SK-N-SH (cell line): ENCODE measurements around the gene ATOSB. TPM values are rescaled to one million over a fixed set of nuclear protein-coding genes. Genes with fewer than 3 reads are reported as not detected.

Source experiments
- CTCF ChIA-PET: fragments of 300-600, 350-600 bp; formaldehyde crosslinking; extraction: SDS; loops from one replicate; lab custom pipeline; 2021; lab: Yijun Ruan, JAX
- POLR2A ChIA-PET: fragments of 350-600 bp; sonication (Branson Sonifier 250); formaldehyde crosslinking; extraction: SDS; loops from one replicate; lab custom pipeline; 2020; ENCODE audit warnings: antibody characterized with exemption, inconsistent platforms; lab: Yijun Ruan, JAX
- DNase-seq: peaks from one replicate; pipeline ENCODE4 v3.0.0; 2012
- H2AFZ ChIP-seq: fragments of 200-600 bp; sonication (generic); 2 replicates; pipeline ENCODE4 v1.8.1; 2016; ENCODE audit warnings: antibody characterized with exemption, mild to moderate bottlenecking, low read depth
- H3F3A ChIP-seq: fragments of 200-600 bp; sonication (generic); replicated peaks from 2 replicates; pipeline ENCODE3; 2016; ENCODE audit warnings: antibody characterized with exemption, mild to moderate bottlenecking; ENCODE audit not compliant: insufficient read depth
- H3K27ac ChIP-seq, 2 experiments: fragments of 200-500 bp in 1 of 2; fragments of 200-600 bp in 1 of 2; sonication (Bioruptor generic) in 1 of 2; sonication (generic), shearing (Covaris generic) in 1 of 2; 2 replicates each; pipeline versions ENCODE4 v1.5.1 to v1.6.1; 2014 to 2016; ENCODE audit warnings: low read depth in 2 of 2, inconsistent platforms in 1 of 2, low read length in 1 of 2, mild to moderate bottlenecking in 1 of 2, mixed read lengths in 1 of 2
- H3K27me3 ChIP-seq: fragments of 200-600 bp; sonication (generic), shearing (Covaris generic); 2 replicates; pipeline ENCODE4 v1.6.1; 2016; ENCODE audit warnings: mixed run types; ENCODE audit not compliant: insufficient read depth
- H3K36me3 ChIP-seq, 2 experiments: fragments of 200-500 bp in 1 of 2; fragments of 200-600 bp in 1 of 2; sonication (Bioruptor generic) in 1 of 2; sonication (generic) in 1 of 2; replicated peaks in 1 of 2; 2 replicates each; pipeline versions ENCODE3 to v1.5.1; 2014 to 2016; ENCODE audit warnings: low read length in 1 of 2, mild to moderate bottlenecking in 1 of 2; ENCODE audit not compliant: insufficient read depth in 2 of 2, control insufficient read depth in 1 of 2
- H3K4me1 ChIP-seq, 2 experiments: fragments of 200-500 bp in 1 of 2; fragments of 200-600 bp in 1 of 2; sonication (Bioruptor generic) in 1 of 2; sonication (generic), shearing (Covaris generic) in 1 of 2; 2 replicates each; pipeline versions ENCODE4 v1.5.1 to v1.6.1; 2014 to 2016; ENCODE audit warnings: low read depth in 1 of 2, low read length in 1 of 2, mixed run types in 1 of 2; ENCODE audit not compliant: insufficient read depth in 2 of 2, control insufficient read depth in 1 of 2
- H3K4me2 ChIP-seq: fragments of 200-600 bp; sonication (generic), shearing (Covaris generic); 2 replicates; pipeline ENCODE4 v1.6.1; 2017; ENCODE audit warnings: mixed run types
- H3K4me3 ChIP-seq, 2 experiments: fragments of 200-500 bp in 1 of 2; fragments of 200-600 bp in 1 of 2; sonication (Bioruptor generic) in 1 of 2; sonication (generic), shearing (Covaris generic) in 1 of 2; 2 replicates each; pipeline versions ENCODE4 v1.5.1 to v1.8.1; 2014 to 2016; ENCODE audit warnings: low read depth in 2 of 2, inconsistent platforms in 1 of 2, low read length in 1 of 2, mild to moderate bottlenecking in 1 of 2, mixed read lengths in 1 of 2, moderate library complexity in 1 of 2
- H3K79me2 ChIP-seq: fragments of 200-600 bp; sonication (generic); 2 replicates; pipeline ENCODE4 v1.8.1; 2017; ENCODE audit warnings: mild to moderate bottlenecking; ENCODE audit not compliant: insufficient read depth
- H3K9ac ChIP-seq: fragments of 200-600 bp; sonication (generic); 2 replicates; pipeline ENCODE4 v1.6.1; 2017; ENCODE audit warnings: mixed run types
- H3K9me2 ChIP-seq: fragments of 200-600 bp; sonication (generic); 2 replicates; pipeline ENCODE4 v1.6.1; 2017; ENCODE audit warnings: mixed run types
- H3K9me3 ChIP-seq: fragments of 200-600 bp; sonication (generic); 2 replicates; pipeline ENCODE4 v1.6.1; 2017; ENCODE audit warnings: mixed run types, mild to moderate bottlenecking, moderate library complexity
- H4K20me1 ChIP-seq: fragments of 200-600 bp; sonication (generic); 2 replicates; pipeline ENCODE4 v1.6.1; 2017; ENCODE audit warnings: mild to moderate bottlenecking, mixed run types; ENCODE audit not compliant: insufficient read depth
- CHD2 ChIP-seq: fragments of 150-350 bp; IDR thresholded peaks from 2 replicates; pipeline ENCODE4 v1.6.1; 2018; ENCODE audit warnings: low read length; ENCODE audit not compliant: partially characterized antibody
- ELF1 ChIP-seq: IDR thresholded peaks from 2 replicates; pipeline ENCODE4 v1.4.0; 2012
- EP300 ChIP-seq, 2 experiments: IDR thresholded peaks; 2 replicates each; pipeline versions ENCODE4 v1.4.0 to v1.6.1; 2012; ENCODE audit warnings: borderline replicate concordance in 1 of 2, low read depth in 1 of 2, low read length in 1 of 2
- FOSL2 ChIP-seq: IDR thresholded peaks from 2 replicates; pipeline ENCODE4 v1.4.0; 2012; ENCODE audit warnings: low read depth, mild to moderate bottlenecking, moderate library complexity, borderline replicate concordance
- FOXM1 ChIP-seq: IDR thresholded peaks from 2 replicates; pipeline ENCODE4 v1.4.0; 2012; ENCODE audit warnings: low read depth, mild to moderate bottlenecking
- GATA2 ChIP-seq: sonication (generic); formaldehyde crosslinking; IDR thresholded peaks from 2 replicates; pipeline ENCODE4 v1.5.0; 2020; ENCODE audit warnings: mild to moderate bottlenecking, missing genetic modification reagents
- JUND ChIP-seq: IDR thresholded peaks from 2 replicates; pipeline ENCODE4 v1.4.0; 2012
- MAX ChIP-seq: IDR thresholded peaks from 2 replicates; pipeline ENCODE4 v1.4.0; 2012; ENCODE audit warnings: low read depth
- MXI1 ChIP-seq: IDR thresholded peaks from 2 replicates; pipeline ENCODE4 v1.6.1; 2012; ENCODE audit warnings: mild to moderate bottlenecking, low read depth, low read length, improper control_type of control experiment
- NRF1 ChIP-seq: IDR thresholded peaks from 2 replicates; pipeline ENCODE4 v1.6.1; 2012; ENCODE audit warnings: low read depth, mild to moderate bottlenecking, low read length
- RCOR1 ChIP-seq: fragments of 150-350 bp; IDR thresholded peaks from 2 replicates; pipeline ENCODE4 v1.6.1; 2017; ENCODE audit warnings: antibody characterized with exemption, low read length
- REST ChIP-seq: IDR thresholded peaks from 2 replicates; pipeline ENCODE4 v1.6.1; 2012; ENCODE audit warnings: mild to moderate bottlenecking, low read depth, low read length, moderate library complexity
- RFX5 ChIP-seq: IDR thresholded peaks from 2 replicates; pipeline ENCODE4 v1.6.1; 2012; ENCODE audit warnings: mild to moderate bottlenecking, improper control_type of control experiment, low read length
- SIN3A ChIP-seq: IDR thresholded peaks from 2 replicates; pipeline ENCODE4 v1.6.1; 2012; ENCODE audit warnings: low read depth, mild to moderate bottlenecking, low read length, moderate library complexity, borderline replicate concordance
- SMC3 ChIP-seq: IDR thresholded peaks from 2 replicates; pipeline ENCODE4 v1.6.1; 2012; ENCODE audit warnings: low read depth, low read length, improper control_type of control experiment
- WGBS: methylation state at CpG from one replicate; pipeline ENCODE4 v1.1.6; 2017; ENCODE audit warnings: low lambda C conversion rate; 5-methylcytosine and 5-hydroxymethylcytosine counted together
- polyA plus RNA-seq, 3 experiments: library from polyadenylated mRNA; depleted of rRNA; stranded (reverse); fragments of >200 nt; gene quantifications; 2 replicates each; pipeline ENCODE4 v1.2.3, GENCODE V29; 2012

The ATOSB gene
- polyA plus RNA-seq, 1 of the 3 experiments (the other 2 are of a cell fraction), result 42.6 TPM

- no peak for TF ChIP-seq EP300 (IDR thresholded peaks at IDR 0.05; ENCODE audit: borderline replicate concordance in 1 of 2, low read depth in 1 of 2, low read length in 1 of 2)
- TF ChIP-seq ELF1, result no peak
- no peak for TF ChIP-seq FOXM1
- TF ChIP-seq FOSL2, result no peak
- peak; percentile 39 for TF ChIP-seq CHD2
- peak; percentile 95 for TF ChIP-seq MAX
- peak; percentile 98 for TF ChIP-seq MXI1
- no peak for TF ChIP-seq REST
- TF ChIP-seq NRF1, result no peak
- no peak for TF ChIP-seq GATA2 (CRISPR knock-in tag)
- peak; percentile 17; the same call in 1 of the 2 replicates for TF ChIP-seq RFX5
- no peak for TF ChIP-seq SMC3
- TF ChIP-seq JUND, result no peak
Measured at GRCh38 chr9:35115680-35116538, at the start of gene ATOSB (continued).

GRCh38 chr9:35164711-35165110, 49.0 kb upstream of the ATOSB start:
- Histone ChIP-seq H3K36me3 (no peaks in the 10 kb centered on the region), H3F3A (peaks cover 4% of the 10 kb centered on the region), H4K20me1 (no peaks in the 10 kb centered on the region), H3K9me3 (no peaks in the 10 kb centered on the region), H3K9me2 (no peaks in the 10 kb centered on the region), H3K27me3 (no peaks in the 10 kb centered on the region), H3K79me2 (peaks cover 3% of the 10 kb centered on the region; the same call in 1 of the 2 replicates), H3K4me2 (0 out of 2 replicates have a peak overlapping the region, but pooled peaks have one; percentile 8), H3K27ac (peak overlapping the region in 1 of 2 experiments; percentile 24; a peak in 2 of 4 replicates), H2AFZ (no peak overlapping the region; the same call in 1 of the 2 replicates), H3K4me1 (peaks cover 3 to 5% of the 10 kb centered on the region in 2 experiments; a peak in 1 of 4 replicates), H3K4me3 (no peak overlapping the region), H3K9ac (no peak overlapping the region)
- 73% methylated on average over 3 of the region's 3 CpGs for WGBS
- 0 out of 2 replicates have a peak, but pooled peaks have one; percentile 4 for TF ChIP-seq JUND
- TF ChIP-seq SIN3A, result no peak
- no peak for TF ChIP-seq RCOR1
- TF ChIP-seq FOSL2, result peak; percentile 14; the same call in 1 of the 2 replicates
- no peak for DNase-seq
- CTCF ChIA-PET, result interaction anchor here (0.9 to 1.3 kb wide), 2 partner anchors 109 to 265 kb away, joined by 3 read pairs; no protein-coding TSS in a partner anchor
- POLR2A ChIA-PET, result no interaction called here
